Immature natural killer cell (primary cell): Measurements from ENCODE around the gene PARD3B. TPM values are rescaled to one million over a fixed set of nuclear protein-coding genes. Genes with fewer than 3 reads are reported as not detected.

Experiments used
- DNase-seq, 3 donors: peaks; one replicate each; pipeline ENCODE4 v3.0.0; 2022; ENCODE audit warnings: mixed read lengths in 1 of 3
- H3K27ac Mint-ChIP-seq, 6 donors: one replicate each; pipeline ENCODE4 v1.8.0; 2020; ENCODE audit warnings: mixed read lengths in 6 of 6, mild to moderate bottlenecking in 5 of 6, inconsistent platforms in 4 of 6, moderate library complexity in 3 of 6
- H3K27me3 Mint-ChIP-seq, 3 donors: one replicate each; pipeline ENCODE4 v1.8.0; 2020 to 2021; ENCODE audit warnings: low read depth in 3 of 3, mild to moderate bottlenecking in 3 of 3, mixed read lengths in 3 of 3, moderate library complexity in 3 of 3, inconsistent platforms in 1 of 3
- H3K36me3 Mint-ChIP-seq, 3 donors: one replicate each; pipeline ENCODE4 v1.8.0; 2020; ENCODE audit warnings: mixed read lengths in 3 of 3, inconsistent platforms in 2 of 3, mild to moderate bottlenecking in 2 of 3
- H3K4me1 Mint-ChIP-seq, 2 donors: one replicate each; pipeline ENCODE4 v1.8.0; 2020; ENCODE audit warnings: inconsistent platforms in 2 of 2, mild to moderate bottlenecking in 2 of 2, mixed read lengths in 2 of 2, moderate library complexity in 1 of 2
- H3K4me3 Mint-ChIP-seq, 5 donors: one replicate each; pipeline ENCODE4 v1.8.0; 2020; ENCODE audit warnings: mild to moderate bottlenecking in 5 of 5, mixed read lengths in 5 of 5, inconsistent platforms in 3 of 5, moderate library complexity in 3 of 5
- H3K9me3 Mint-ChIP-seq, 6 donors: one replicate each; pipeline ENCODE4 v1.8.0; 2020; ENCODE audit warnings: mild to moderate bottlenecking in 6 of 6, mixed read lengths in 6 of 6, inconsistent platforms in 4 of 6, moderate library complexity in 3 of 6
- polyA plus RNA-seq, 3 donors: library from polyadenylated mRNA; unstranded; fragments of 300-500 nt; fragmentation: Illumina TruSeq; gene quantifications; one replicate each; pipeline ENCODE4 v1.2.3, GENCODE V29; 2021

PARD3B gene
- polyA plus RNA-seq, 3 donors from 2014 or later, result not detected

GRCh38 chr2:205556841-205557539, 1011.7 kb downstream of the PARD3B start:
- no peak for DNase-seq
- Mint-ChIP-seq H3K9me3 (no peaks in the 10 kb centered on the region), H3K4me1 (no peaks in the 10 kb centered on the region), H3K4me3 (no peak overlapping the region), H3K36me3 (no peaks in the 10 kb centered on the region), H3K27me3 (peaks cover 0 to 3% (median 0%) of the 10 kb centered on the region in 3 donors), H3K27ac (no peak overlapping the region)

GRCh38 chr2:205557873-205558272, 1012.6 kb downstream of the PARD3B start:
- DNase-seq, result no peak
- Mint-ChIP-seq H3K4me3 (no peak overlapping the region), H3K27ac (no peak overlapping the region), H3K4me1 (no peaks in the 10 kb centered on the region), H3K9me3 (no peaks in the 10 kb centered on the region), H3K36me3 (no peaks in the 10 kb centered on the region), H3K27me3 (peaks cover 0 to 3% (median 0%) of the 10 kb centered on the region in 3 donors)

- no peak for DNase-seq
- H3K4me3 Mint-ChIP-seq, result no peak overlapping the region
- H3K27ac Mint-ChIP-seq, result no peak overlapping the region
- peaks cover 0 to 3% (median 0%) of the 10 kb centered on the region in 3 donors for H3K27me3 Mint-ChIP-seq
- H3K4me1 Mint-ChIP-seq, result no peaks in the 10 kb centered on the region
- H3K9me3 Mint-ChIP-seq, result peaks cover 0 to 2% (median 0%) of the 10 kb centered on the region in 6 donors
- H3K36me3 Mint-ChIP-seq, result no peaks in the 10 kb centered on the region
These were observed 1016.2 kb downstream of the PARD3B start for GRCh38 chr2:205561441-205561840.

- H3K27ac Mint-ChIP-seq, result no peak overlapping the region
- H3K9me3 Mint-ChIP-seq, result peaks cover 0 to 4% (median 0%) of the 10 kb centered on the region in 6 donors
- H3K27me3 Mint-ChIP-seq, result peaks cover 0 to 3% (median 0%) of the 10 kb centered on the region in 3 donors
- H3K4me3 Mint-ChIP-seq, result no peak overlapping the region
- no peaks in the 10 kb centered on the region for H3K36me3 Mint-ChIP-seq
- DNase-seq, result no peak
- H3K4me1 Mint-ChIP-seq, result no peaks in the 10 kb centered on the region
These were observed 1018.4 kb downstream of the PARD3B start for GRCh38 chr2:205563646-205564045.

- Mint-ChIP-seq H3K27ac (no peak overlapping the region), H3K36me3 (no peaks in the 10 kb centered on the region), H3K27me3 (peaks cover 0 to 3% (median 0%) of the 10 kb centered on the region in 3 donors), H3K4me1 (no peaks in the 10 kb centered on the region), H3K9me3 (peaks cover 0 to 4% (median 0%) of the 10 kb centered on the region in 6 donors), H3K4me3 (no peak overlapping the region)
- no peak for DNase-seq
These were observed 1019.3 kb downstream of the PARD3B start for GRCh38 chr2:205564346-205565141.

- Mint-ChIP-seq H3K4me3 (no peak overlapping the region), H3K4me1 (no peaks in the 10 kb centered on the region), H3K27ac (no peak overlapping the region), H3K27me3 (no peaks in the 10 kb centered on the region), H3K9me3 (peaks cover 0 to 4% (median 0%) of the 10 kb centered on the region in 6 donors), H3K36me3 (no peaks in the 10 kb centered on the region)
- no peak for DNase-seq
These were observed 1019.9 kb downstream of the PARD3B start for GRCh38 chr2:205565142-205565522.

- H3K9me3 Mint-ChIP-seq, result peaks cover 0 to 4% (median 0%) of the 10 kb centered on the region in 6 donors
- H3K27ac Mint-ChIP-seq, result no peak overlapping the region
- no peaks in the 10 kb centered on the region for H3K27me3 Mint-ChIP-seq
- no peak overlapping the region for H3K4me3 Mint-ChIP-seq
- no peaks in the 10 kb centered on the region for H3K4me1 Mint-ChIP-seq
- no peak for DNase-seq
- no peaks in the 10 kb centered on the region for H3K36me3 Mint-ChIP-seq
These were observed 1021.4 kb downstream of the PARD3B start for GRCh38 chr2:205566606-205567168.

GRCh38 chr2:205568620-205569019, 1023.3 kb downstream of the PARD3B start:
- no peak overlapping the region for H3K4me3 Mint-ChIP-seq
- H3K27ac Mint-ChIP-seq, result no peak overlapping the region
- no peak for DNase-seq
- no peaks in the 10 kb centered on the region for H3K4me1 Mint-ChIP-seq
- peaks cover 0 to 5% (median 1%) of the 10 kb centered on the region in 6 donors for H3K9me3 Mint-ChIP-seq
- H3K27me3 Mint-ChIP-seq, result peaks cover 2 to 3% (median 2%) of the 10 kb centered on the region in 3 donors
- H3K36me3 Mint-ChIP-seq, result no peaks in the 10 kb centered on the region

GRCh38 chr2:205570648-205571047, 1025.4 kb downstream of the PARD3B start:
- Mint-ChIP-seq H3K4me1 (no peaks in the 10 kb centered on the region), H3K9me3 (peaks cover 0 to 5% (median 1%) of the 10 kb centered on the region in 6 donors), H3K4me3 (no peak overlapping the region), H3K36me3 (no peaks in the 10 kb centered on the region), H3K27ac (no peak overlapping the region), H3K27me3 (peaks cover 2 to 4% (median 4%) of the 10 kb centered on the region in 3 donors)
- DNase-seq, result no peak

GRCh38 chr2:205571360-205571959, 1026.2 kb downstream of the PARD3B start:
- H3K36me3 Mint-ChIP-seq, result no peaks in the 10 kb centered on the region
- H3K4me3 Mint-ChIP-seq, result no peak overlapping the region
- H3K9me3 Mint-ChIP-seq, result peaks cover 0 to 4% (median 2%) of the 10 kb centered on the region in 6 donors
- H3K4me1 Mint-ChIP-seq, result no peaks in the 10 kb centered on the region
- no peak overlapping the region for H3K27ac Mint-ChIP-seq
- DNase-seq, result no peak
- H3K27me3 Mint-ChIP-seq, result peaks cover 2 to 4% (median 4%) of the 10 kb centered on the region in 3 donors

- no peaks in the 10 kb centered on the region for H3K36me3 Mint-ChIP-seq
- peaks cover 0 to 9% (median under 1%) of the 10 kb centered on the region in 6 donors for H3K9me3 Mint-ChIP-seq
- H3K4me3 Mint-ChIP-seq, result no peak overlapping the region
- H3K27ac Mint-ChIP-seq, result no peak overlapping the region
- H3K27me3 Mint-ChIP-seq, result peaks cover 2 to 7% (median 4%) of the 10 kb centered on the region in 3 donors
- no peaks in the 10 kb centered on the region for H3K4me1 Mint-ChIP-seq
- no peak for DNase-seq
These were observed 1028.7 kb downstream of the PARD3B start for GRCh38 chr2:205574001-205574400.

GRCh38 chr2:205579335-205579734, 1034.1 kb downstream of the PARD3B start:
- Mint-ChIP-seq H3K9me3 (peaks cover 0 to 9% (median 0%) of the 10 kb centered on the region in 6 donors), H3K27ac (no peak overlapping the region), H3K36me3 (no peaks in the 10 kb centered on the region), H3K27me3 (peaks cover 2 to 6% (median 5%) of the 10 kb centered on the region in 3 donors), H3K4me3 (no peak overlapping the region), H3K4me1 (no peaks in the 10 kb centered on the region)
- no peak for DNase-seq

- Mint-ChIP-seq H3K9me3 (peaks cover 0 to 9% (median 0%) of the 10 kb centered on the region in 6 donors), H3K27ac (no peak overlapping the region), H3K36me3 (no peaks in the 10 kb centered on the region), H3K4me3 (no peak overlapping the region), H3K27me3 (peaks cover 2 to 4% (median 4%) of the 10 kb centered on the region in 3 donors), H3K4me1 (no peaks in the 10 kb centered on the region)
- DNase-seq, result no peak
These were observed 1035.1 kb downstream of the PARD3B start for GRCh38 chr2:205580212-205580987.
